ENCODE data around the gene TMED7.
"Not testable (repeated sequence)": the region's sequence is repeated elsewhere in the genome, so short reads cannot be mapped to it uniquely, and the experiment has no call there.

TMED7 gene

GRCh38 chr5:115625579-115626444 is at the start of gene TMED7:
TMED7 (minus strand) TSS chr5:115626036; CDS start chr5:115625792, 244 bp downstream.
- peak; percentile 99 for DNase-seq (ENCODE audit: low spot score)

GRCh38 chr5:115674782-115675181 is 48.9 kb upstream of the TMED7 start:
- DNase-seq (ENCODE audit: low spot score), result not testable (repeated sequence)

GRCh38 chr5:115673596-115673995 is 47.8 kb upstream of the TMED7 start:
- no peak for DNase-seq (ENCODE audit: low spot score)

- DNase-seq (ENCODE audit: low spot score), result no peak
Observed at GRCh38 chr5:115671939-115672338, 46.1 kb upstream of the TMED7 start.

- DNase-seq (ENCODE audit: low spot score), result no peak
Observed at GRCh38 chr5:115666023-115666422, 40.2 kb upstream of the TMED7 start.

- DNase-seq (ENCODE audit: low spot score), result no peak
Observed at GRCh38 chr5:115661563-115661962, 35.7 kb upstream of the TMED7 start.

GRCh38 chr5:115661101-115661500 is 35.3 kb upstream of the TMED7 start:
- no peak for DNase-seq (ENCODE audit: low spot score)

GRCh38 chr5:115657881-115658233 is 32.0 kb upstream of the TMED7 start:
- no peak for DNase-seq (ENCODE audit: low spot score)

GRCh38 chr5:115657125-115657880 is 31.5 kb upstream of the TMED7 start:
- no peak for DNase-seq (ENCODE audit: low spot score)

- DNase-seq (ENCODE audit: low spot score), result no peak
Observed at GRCh38 chr5:115656404-115656803, 30.6 kb upstream of the TMED7 start.

GRCh38 chr5:115655994-115656393 is 30.2 kb upstream of the TMED7 start:
- DNase-seq (ENCODE audit: low spot score), result no peak

GRCh38 chr5:115649541-115649940 is 23.7 kb upstream of the TMED7 start:
- DNase-seq (ENCODE audit: low spot score), result no peak

GRCh38 chr5:115648056-115648455 is 22.2 kb upstream of the TMED7 start:
- no peak for DNase-seq (ENCODE audit: low spot score)

GRCh38 chr5:115645386-115645785 is 19.6 kb upstream of the TMED7 start:
- not testable (repeated sequence) for DNase-seq (ENCODE audit: low spot score)

GRCh38 chr5:115644046-115644445 is 18.2 kb upstream of the TMED7 start:
- no peak for DNase-seq (ENCODE audit: low spot score)

- DNase-seq (ENCODE audit: low spot score), result no peak
Observed at GRCh38 chr5:115641948-115642347, 16.1 kb upstream of the TMED7 start.

- DNase-seq (ENCODE audit: low spot score), result no peak
Observed at GRCh38 chr5:115640274-115640673, 14.4 kb upstream of the TMED7 start.

- DNase-seq (ENCODE audit: low spot score), result no peak
Observed at GRCh38 chr5:115639377-115639776, 13.5 kb upstream of the TMED7 start.

GRCh38 chr5:115637507-115637906 is 11.7 kb upstream of the TMED7 start:
- no peak for DNase-seq (ENCODE audit: low spot score)

- no peak for DNase-seq (ENCODE audit: low spot score)
Observed at GRCh38 chr5:115636008-115636407, 10.2 kb upstream of the TMED7 start.

- peak; percentile 92 for DNase-seq (ENCODE audit: low spot score)
Observed at GRCh38 chr5:115634343-115635132, 8.7 kb upstream of the TMED7 start.

- no peak for DNase-seq (ENCODE audit: low spot score)
Observed at GRCh38 chr5:115629903-115630302, 4.1 kb upstream of the TMED7 start.

Measured in left forelimb (tissue), 1 donor.